Measurements from ENCODE around the gene FAM216B. TPM values are rescaled to one million over a fixed set of nuclear protein-coding genes. Genes with fewer than 3 reads are reported as not detected.

The FAM216B gene
- total RNA-seq, 2 donors from 2014 or later = not detected

DNA sequence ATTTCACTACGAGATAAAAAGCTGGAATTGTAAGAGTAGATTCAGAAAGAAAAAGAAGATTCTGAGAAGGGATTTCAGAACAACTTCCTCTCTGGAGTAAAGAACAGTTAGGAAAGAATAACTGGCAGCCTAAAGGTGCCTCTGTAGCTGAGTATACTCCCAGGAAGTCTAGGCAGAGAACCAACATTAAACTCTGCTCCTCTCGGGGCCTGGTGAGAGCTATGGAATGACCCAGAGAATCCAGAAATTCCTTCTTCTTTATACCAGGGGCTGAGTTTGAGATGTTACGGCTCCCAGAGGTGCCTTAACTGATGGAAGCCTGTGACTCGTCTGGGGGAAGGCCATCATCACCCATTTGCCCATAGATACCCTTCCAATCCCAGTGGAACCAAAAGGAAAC, 39.1 kb downstream of the FAM216B start:
- Mint-ChIP-seq H3K9me3 (peaks cover 3% of the 10 kb centered on the region), H3K4me1 (ENCODE audit: low read depth in 2 of 2) (peaks cover 0 to 2% of the 10 kb centered on the region in 2 donors), H3K36me3 (no peaks in the 10 kb centered on the region), H3K4me3 (no peak overlapping the region), H3K27me3 (peaks cover 26 to 45% of the 10 kb centered on the region in 2 donors), H3K27ac (no peak overlapping the region)
- DNase-seq (ENCODE audit: low spot score) (no peak), ATAC-seq (no peak)

DNA sequence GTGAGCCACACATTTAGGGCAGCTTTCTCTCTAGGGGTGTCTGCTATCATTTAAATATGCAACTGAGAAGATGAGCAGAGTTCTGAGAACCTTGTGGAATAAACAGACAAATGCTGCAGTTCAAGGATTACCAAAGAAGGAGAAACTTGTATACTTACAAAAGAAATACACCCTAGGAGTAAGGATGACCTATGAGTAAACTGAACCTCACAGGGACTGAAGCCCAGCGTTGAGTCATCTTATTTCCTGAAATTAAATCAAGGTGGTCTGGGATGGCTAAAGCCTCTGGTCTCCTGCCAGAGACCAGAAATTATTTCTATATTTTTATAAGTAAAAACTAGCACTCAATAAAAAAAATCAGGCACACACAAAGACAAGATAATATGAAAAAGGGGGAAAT, 40.1 kb downstream of the FAM216B start:
- peaks cover 29 to 50% of the 10 kb centered on the region in 2 donors for H3K27me3 Mint-ChIP-seq
- H3K36me3 Mint-ChIP-seq = no peaks in the 10 kb centered on the region
- H3K27ac Mint-ChIP-seq = no peak overlapping the region
- no peak overlapping the region for H3K4me3 Mint-ChIP-seq
- ATAC-seq (no peak), DNase-seq (ENCODE audit: low spot score) (no peak)
- peaks cover 3% of the 10 kb centered on the region for H3K9me3 Mint-ChIP-seq
- peaks cover 0 to 2% of the 10 kb centered on the region in 2 donors for H3K4me1 Mint-ChIP-seq (ENCODE audit: low read depth in 2 of 2)

DNA sequence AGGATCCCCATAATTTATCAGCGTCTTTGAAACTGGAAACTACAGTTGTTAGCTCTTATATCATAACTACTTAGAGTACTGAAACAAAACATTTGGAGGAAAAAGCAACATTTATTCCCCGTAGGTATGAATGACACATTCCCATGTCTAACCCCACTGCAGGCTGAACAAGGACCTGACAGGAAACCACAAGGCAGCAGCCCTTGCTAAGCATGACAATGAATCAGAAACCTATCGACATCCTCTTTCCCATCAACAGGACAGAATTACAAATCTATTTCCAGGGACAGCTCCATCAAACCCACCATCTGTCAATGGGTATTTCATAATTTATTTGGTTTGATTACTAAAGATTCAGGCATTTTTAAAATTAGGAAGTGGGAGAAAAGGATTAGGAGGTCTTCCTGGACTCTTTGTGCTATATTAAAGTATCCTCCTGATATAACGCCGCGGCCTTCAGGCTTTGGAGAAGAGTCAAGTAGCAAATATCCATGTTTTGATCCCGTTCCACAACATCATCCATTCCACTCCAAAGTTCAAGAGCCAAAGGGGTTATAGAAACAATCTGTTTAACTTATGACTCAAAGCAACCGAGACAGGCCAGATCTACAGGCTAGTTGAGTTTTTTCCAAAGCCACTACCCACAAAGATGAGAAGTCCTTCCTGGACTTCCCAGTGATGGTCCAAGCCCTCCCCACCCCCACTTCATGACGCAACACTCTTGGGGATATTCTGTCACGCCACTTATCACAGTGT, 51.1 kb downstream of the FAM216B start:
- H3K27ac Mint-ChIP-seq = no peak overlapping the region
- no peak overlapping the region for H3K4me3 Mint-ChIP-seq
- no peak for ATAC-seq
- H3K36me3 Mint-ChIP-seq = no peaks in the 10 kb centered on the region
- H3K27me3 Mint-ChIP-seq = peaks cover 0 to 25% of the 10 kb centered on the region in 2 donors
- H3K9me3 Mint-ChIP-seq = no peaks in the 10 kb centered on the region
- peaks cover 7 to 10% of the 10 kb centered on the region in 2 donors for H3K4me1 Mint-ChIP-seq (ENCODE audit: low read depth in 2 of 2)
- DNase-seq (ENCODE audit: low spot score) = no peak

DNA sequence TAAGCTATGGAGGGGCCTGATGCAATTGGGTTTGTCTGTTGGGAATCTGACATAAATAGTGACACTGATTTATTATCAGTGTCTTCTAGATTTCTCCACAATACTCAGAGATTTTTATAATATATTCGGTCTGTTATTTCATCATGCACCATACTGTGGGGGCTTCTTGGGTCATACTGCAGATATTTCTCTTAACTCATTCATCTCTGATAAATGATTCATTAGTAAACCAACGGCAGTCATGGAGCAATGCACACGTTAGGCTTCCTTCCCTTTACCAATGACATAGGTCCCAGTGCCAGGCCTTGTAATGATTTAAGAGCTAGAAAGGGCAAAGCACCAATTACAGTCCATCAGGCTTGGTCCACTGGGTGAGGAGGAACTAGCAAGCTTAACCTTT, 53.6 kb downstream of the FAM216B start:
- Mint-ChIP-seq H3K36me3 (no peaks in the 10 kb centered on the region), H3K27ac (no peak overlapping the region), H3K4me1 (ENCODE audit: low read depth in 2 of 2) (peaks cover 7 to 10% of the 10 kb centered on the region in 2 donors), H3K27me3 (peaks cover 6 to 21% of the 10 kb centered on the region in 2 donors), H3K9me3 (no peaks in the 10 kb centered on the region), H3K4me3 (no peak overlapping the region)
- DNase-seq (ENCODE audit: low spot score) (no peak), ATAC-seq (no peak)

DNA sequence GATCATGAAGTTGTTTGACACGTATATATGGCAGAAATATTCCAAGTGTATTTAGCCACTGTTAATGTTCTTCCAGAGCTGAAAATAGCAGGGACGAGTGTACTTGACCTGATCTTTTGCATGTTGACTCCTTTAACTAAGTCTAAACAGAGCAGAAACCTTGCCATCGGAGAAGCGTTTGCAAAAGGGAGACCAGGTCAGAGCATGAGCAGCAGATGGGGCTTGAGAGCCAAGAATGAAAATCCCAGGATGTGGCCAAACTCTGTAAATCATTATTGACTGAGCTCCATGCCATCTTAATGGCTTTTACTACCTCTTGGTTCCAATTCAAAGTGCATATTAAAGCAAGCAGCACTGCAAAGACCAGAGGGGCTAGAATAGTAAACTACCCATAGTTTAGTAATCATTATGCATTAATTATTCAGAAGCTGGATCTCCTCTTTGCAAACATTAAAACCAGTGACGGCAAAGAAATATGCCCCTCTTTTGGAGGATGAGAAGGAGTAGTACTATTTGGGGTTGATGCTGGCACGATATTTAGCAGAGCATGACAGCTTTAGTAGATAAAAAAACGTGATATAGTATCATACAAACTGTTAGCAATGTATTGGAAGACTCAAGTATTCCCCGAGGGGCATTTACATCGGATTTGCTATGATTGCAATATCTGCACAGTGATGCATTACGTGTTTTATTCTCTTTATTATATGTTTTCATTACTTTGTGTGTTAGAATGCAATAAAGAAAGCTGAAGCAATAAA, 55.7 kb downstream of the FAM216B start:
- ATAC-seq = no peak
- H3K27ac Mint-ChIP-seq = no peak overlapping the region
- no peaks in the 10 kb centered on the region for H3K36me3 Mint-ChIP-seq
- peaks cover 10 to 14% of the 10 kb centered on the region in 2 donors for H3K27me3 Mint-ChIP-seq
- H3K9me3 Mint-ChIP-seq = no peaks in the 10 kb centered on the region
- H3K4me1 Mint-ChIP-seq (ENCODE audit: low read depth in 2 of 2) = peaks cover 6 to 8% of the 10 kb centered on the region in 2 donors
- no peak overlapping the region for H3K4me3 Mint-ChIP-seq
- no peak for DNase-seq (ENCODE audit: low spot score)

Other genes starting within 250 kb of the FAM216B start
- 1 to 10 TPM; 2.3 to 2.8 TPM for gene TNFSF11, start 207.4 kb upstream of the FAM216B start, total RNA-seq
- gene EPSTI1, start 210.7 kb downstream of the FAM216B start, total RNA-seq = 10 to 100 TPM; 29.6 to 37.9 TPM
- 10 to 100 TPM; 17.6 to 21.0 TPM for gene DNAJC15, start 242.0 kb downstream of the FAM216B start, total RNA-seq